NCI-H1417 (cell line): ENCODE results near the gene R3HDM2.

ENCODE experiments used
- DNase-seq, 3 experiments: peaks; one replicate each; lab custom pipeline; 2025; lab: John Stamatoyannopoulos, UW

Gene R3HDM2

DNA sequence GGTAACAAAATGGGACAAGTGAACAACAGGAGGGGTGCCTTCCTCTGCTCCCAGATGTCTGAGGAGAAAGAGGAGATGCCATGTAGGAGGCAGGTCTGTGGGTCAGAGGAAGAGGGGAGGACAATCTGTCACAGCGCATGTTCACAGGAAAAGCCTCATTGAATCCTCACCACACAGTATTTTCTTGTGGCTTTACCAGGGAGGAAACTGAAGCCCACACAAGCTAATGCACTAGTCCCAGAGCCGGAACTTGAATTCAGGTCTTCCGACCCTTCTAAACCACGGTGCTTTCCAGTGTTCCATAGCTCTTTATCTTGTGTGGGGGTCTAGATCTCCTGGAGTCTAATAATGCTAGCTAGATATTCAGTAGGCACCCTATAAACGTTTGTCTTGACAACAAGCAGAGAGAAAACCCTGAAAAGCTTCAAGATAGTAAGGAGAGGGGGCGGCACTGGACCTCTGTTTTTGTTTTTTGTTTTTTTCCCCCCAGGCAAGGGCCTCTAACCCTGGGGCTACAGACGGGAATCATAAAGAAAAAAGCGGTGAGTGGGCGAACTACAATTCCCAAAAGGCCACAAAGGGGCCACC, 201.7 kb downstream of the R3HDM2 start:
- no peak for DNase-seq

GRCh38 chr12:57227315-57228115, 203.3 kb downstream of the R3HDM2 start:
- DNase-seq = peak in 1 of 3 experiments; percentile 72

- peak in 2 of 3 experiments; percentile 67 to 72 for DNase-seq
These were observed 204.1 kb downstream of the R3HDM2 start for GRCh38 chr12:57226588-57227314.

DNA sequence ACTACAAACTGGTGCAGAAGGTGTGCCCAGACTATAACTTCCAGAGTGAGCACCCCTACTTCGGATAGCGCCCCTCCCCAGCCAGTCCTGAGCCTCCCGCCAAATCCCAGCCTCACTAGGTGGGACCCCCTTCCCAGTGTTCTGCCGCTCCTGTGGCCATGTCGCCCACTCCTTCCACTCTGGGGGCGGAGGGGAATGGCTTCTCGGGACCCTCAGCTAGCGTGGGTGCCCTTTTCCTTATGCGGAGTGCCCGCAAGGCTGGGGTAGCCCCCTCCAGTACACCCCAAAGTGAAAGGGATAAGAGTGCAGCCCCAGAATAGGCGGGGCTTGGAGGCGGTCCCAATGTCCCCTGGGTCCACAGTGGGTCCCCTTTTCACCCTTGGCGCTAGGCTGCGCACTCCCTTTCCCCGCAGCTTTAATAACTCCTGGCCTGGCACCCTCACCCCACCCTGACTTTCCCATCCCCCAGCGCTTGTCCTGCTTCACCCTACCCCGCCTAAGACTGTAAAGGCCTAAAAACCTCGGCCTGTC, 205.1 kb downstream of the R3HDM2 start:
- DNase-seq = no peak

DNA sequence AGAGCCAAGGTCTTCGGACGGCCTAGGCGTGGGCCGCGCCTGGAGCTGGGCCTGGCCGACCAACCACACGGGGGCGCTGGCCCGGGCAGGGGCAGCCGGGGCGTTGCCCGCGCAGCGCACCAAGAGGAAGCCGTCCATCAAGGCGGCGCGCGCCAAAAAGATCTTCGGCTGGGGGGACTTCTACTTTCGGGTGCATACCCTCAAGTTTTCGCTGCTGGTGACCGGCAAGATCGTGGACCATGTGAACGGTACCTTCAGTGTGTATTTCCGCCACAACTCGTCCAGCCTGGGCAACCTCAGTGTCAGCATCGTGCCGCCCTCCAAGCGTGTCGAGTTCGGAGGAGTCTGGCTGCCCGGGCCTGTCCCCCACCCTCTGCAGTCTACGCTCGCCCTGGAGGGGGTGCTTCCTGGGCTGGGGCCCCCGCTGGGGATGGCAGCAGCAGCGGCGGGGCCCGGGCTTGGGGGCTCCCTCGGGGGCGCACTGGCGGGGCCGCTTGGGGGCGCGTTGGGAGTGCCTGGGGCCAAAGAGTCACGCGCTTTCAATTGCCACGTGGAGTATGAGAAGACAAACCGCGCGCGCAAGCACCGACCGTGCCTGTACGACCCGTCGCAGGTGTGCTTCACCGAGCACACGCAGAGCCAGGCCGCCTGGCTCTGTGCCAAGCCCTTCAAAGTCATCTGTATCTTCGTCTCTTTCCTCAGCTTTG, 205.7 kb downstream of the R3HDM2 start:
- peak; percentile 45 to 82 (median 71) for DNase-seq

- DNase-seq = no peak
These were observed 206.4 kb downstream of the R3HDM2 start for GRCh38 chr12:57224278-57224972.

- no peak for DNase-seq
These were observed 207.4 kb downstream of the R3HDM2 start for GRCh38 chr12:57223191-57224165.

- DNase-seq = peak in 2 of 3 experiments; percentile 22 to 50
These were observed 208.3 kb downstream of the R3HDM2 start for GRCh38 chr12:57222286-57223190.

GRCh38 chr12:57221169-57221917, 209.5 kb downstream of the R3HDM2 start:
- DNase-seq = peak in 1 of 3 experiments; percentile 22

- no peak for DNase-seq
These were observed 210.1 kb downstream of the R3HDM2 start for GRCh38 chr12:57220770-57221168.

GRCh38 chr12:57219993-57220754, 210.7 kb downstream of the R3HDM2 start:
- DNase-seq = peak in 2 of 3 experiments; percentile 30 to 58

- DNase-seq = no peak
These were observed 211.4 kb downstream of the R3HDM2 start for GRCh38 chr12:57219205-57219992.

DNA sequence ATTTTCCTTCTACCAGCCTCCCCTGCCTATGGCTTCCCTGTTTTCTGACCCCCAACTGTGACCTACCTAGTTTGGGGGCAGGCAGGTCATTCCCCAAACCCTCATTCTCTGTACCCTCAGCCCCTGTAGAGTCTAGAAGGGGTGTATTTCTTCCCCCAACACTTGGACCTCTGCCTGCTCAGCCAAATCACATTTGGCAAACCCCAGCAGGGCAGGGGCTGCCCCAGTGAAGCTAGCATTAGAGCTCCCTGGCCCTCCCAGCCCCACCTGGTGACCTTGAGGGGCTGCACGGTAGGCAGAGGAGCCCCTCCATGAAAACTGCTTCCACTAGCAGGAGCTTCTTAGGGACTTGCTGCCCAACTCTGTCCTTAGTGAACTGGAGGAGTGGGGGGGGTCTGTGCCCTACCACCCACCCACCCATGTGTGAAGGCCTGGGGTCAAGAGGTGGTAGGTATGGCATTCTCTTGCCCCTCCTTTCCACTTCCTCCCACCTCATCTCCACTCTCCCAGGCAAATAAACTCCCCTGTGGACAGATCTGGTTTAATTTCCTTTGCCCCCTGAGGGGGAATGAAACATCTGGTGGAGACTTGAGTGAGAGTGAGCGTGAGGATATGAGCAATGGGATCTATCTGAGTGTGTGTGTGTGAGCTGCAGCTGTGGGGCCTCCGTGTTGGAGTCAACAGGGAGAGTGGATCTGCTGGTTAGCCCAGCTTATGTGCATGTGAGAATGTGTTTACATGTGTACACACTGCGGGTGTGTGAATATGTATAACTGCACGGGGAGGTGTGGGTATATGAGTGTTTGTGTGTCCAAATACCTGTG, 212.6 kb downstream of the R3HDM2 start:
- DNase-seq = no peak

DNA sequence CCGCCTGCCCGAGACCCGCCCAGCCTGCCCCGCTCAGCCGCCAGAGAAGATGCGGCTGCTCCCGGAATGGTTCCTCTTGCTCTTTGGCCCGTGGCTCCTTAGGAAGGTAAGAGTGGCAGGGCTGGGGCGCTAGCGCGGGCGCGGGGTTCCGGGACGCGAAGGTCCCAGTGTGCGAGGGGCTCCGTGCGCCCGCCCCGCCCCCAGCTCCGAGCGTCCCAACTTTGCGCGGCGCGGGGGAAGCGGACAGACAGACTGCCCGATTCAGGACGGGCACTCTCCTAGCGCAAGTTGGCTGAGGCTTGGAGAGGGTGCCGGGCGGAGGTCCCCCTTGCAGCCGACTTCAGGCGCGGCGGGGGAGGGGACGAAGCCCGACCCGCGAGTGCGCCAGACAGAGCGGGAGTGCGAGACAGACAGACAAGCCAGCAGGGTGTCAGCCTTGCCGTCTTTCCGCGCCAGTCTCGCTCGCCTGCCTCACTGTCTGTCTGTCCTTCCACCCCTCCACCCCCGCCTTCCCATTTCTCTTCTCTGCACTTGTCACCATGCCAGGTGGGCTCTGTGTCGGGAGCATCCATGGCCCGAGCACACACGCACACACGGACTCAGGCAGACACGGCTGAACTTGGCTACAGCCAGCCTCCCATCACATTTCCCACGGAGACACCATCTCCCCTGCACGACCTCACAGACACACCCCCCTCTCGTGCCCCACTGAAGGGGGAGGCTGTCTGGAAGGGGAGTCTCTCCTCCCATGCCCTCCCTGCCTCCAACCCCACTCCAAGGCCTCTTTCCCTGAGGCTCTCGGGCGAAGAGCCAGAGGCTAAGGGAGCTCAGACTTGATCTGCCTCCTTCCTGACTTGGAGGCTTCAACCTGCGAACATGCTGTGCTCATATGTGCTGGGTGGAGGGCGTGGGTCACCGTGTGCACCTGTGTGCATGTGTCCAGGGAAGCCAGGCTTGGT, 213.6 kb downstream of the R3HDM2 start:
- DNase-seq = peak in 2 of 3 experiments; percentile 64 to 65
